Muscle of leg (tissue), 11 donors: ENCODE results near the gene ZNF451. TPM values are rescaled to one million over a fixed set of nuclear protein-coding genes. Genes with fewer than 3 reads are reported as not detected.

ENCODE experiments used
- DNase-seq: peaks from one replicate; pipeline ENCODE4 v3.0.0; 2013
- H3K27ac ChIP-seq: one replicate; pipeline ENCODE4 v1.5.1; 2013; ENCODE audit warnings: mild to moderate bottlenecking, low read length, control low read depth
- H3K27me3 ChIP-seq: one replicate; pipeline ENCODE4 v1.6.1; 2013; ENCODE audit warnings: low read length; ENCODE audit not compliant: control insufficient read depth, insufficient read depth
- H3K36me3 ChIP-seq: one replicate; pipeline ENCODE4 v1.6.1; 2013; ENCODE audit warnings: low read length; ENCODE audit not compliant: control insufficient read depth, insufficient read depth
- H3K4me1 ChIP-seq: one replicate; pipeline ENCODE4 v1.6.1; 2013; ENCODE audit warnings: low read length; ENCODE audit not compliant: control insufficient read depth, insufficient read depth
- H3K4me3 ChIP-seq: one replicate; pipeline ENCODE4 v1.5.1; 2013; ENCODE audit warnings: low read length, control low read depth
- H3K9me3 ChIP-seq: replicated peaks from 2 replicates; pipeline ENCODE4 v1.6.1; 2013; ENCODE audit warnings: low read depth, low read length; ENCODE audit not compliant: control insufficient read depth
- WGBS: methylation state at CpG from one replicate; pipeline ENCODE4 v1.1.5; 2013; ENCODE audit warnings: missing lambda C conversion rate; ENCODE audit not compliant: insufficient coverage; 5-methylcytosine and 5-hydroxymethylcytosine counted together
- polyA plus RNA-seq, 8 donors: library from polyadenylated mRNA; unstranded; fragments of 120-200 nt; gene quantifications; one replicate each; pipeline versions ENCODE4 v1.2.1 to v1.2.3, GENCODE V29; 2013; ENCODE audit warnings: inconsistent platforms in 1 of 8, low replicate concordance in 1 of 8; ENCODE audit not compliant: insufficient read length in 8 of 8, insufficient read depth in 1 of 8
- total RNA-seq: library from RNA; stranded (reverse); fragments of 120-200 nt; gene quantifications from one replicate; pipeline ENCODE4 v1.2.4, GENCODE V29; 2013

The ZNF451 gene
- total and polyA plus RNA-seq, 9 donors = 16.9 to 37.9 (median 18.5) TPM

DNA sequence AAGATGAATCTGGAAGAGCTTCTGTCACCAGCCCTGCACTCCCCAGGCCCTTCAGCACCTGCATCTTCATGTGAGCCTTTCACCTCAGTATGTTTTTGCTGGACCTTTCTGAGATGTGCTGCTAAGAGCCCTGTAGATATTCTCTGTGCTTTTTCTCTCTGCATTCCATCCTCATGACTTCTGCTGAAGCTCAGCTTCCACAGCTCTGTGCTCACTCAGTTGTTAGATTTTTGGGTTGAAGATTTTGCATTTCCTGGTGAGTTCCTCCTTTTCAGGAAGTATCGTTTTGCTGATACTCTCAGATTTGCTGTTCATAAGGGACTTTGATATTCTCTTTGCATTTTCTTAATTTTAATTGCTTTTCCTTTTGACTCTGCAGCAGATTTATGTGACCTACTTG, 25.2 kb upstream of the ZNF451 start:
- DNase-seq = peak; percentile 17
- Histone ChIP-seq H3K36me3 (peaks cover 18% of the 10 kb centered on the region), H3K4me1 (no peaks in the 10 kb centered on the region), H3K9me3 (no peaks in the 10 kb centered on the region), H3K27me3 (no peaks in the 10 kb centered on the region), H3K27ac (no peak overlapping the region), H3K4me3 (no peak overlapping the region)
- no CpG with 5 or more reads among the region's 1 CpG for WGBS

- Histone ChIP-seq H3K9me3 (no peaks in the 10 kb centered on the region), H3K27ac (no peak overlapping the region), H3K36me3 (peaks cover 6% of the 10 kb centered on the region), H3K4me3 (no peak overlapping the region), H3K4me1 (no peaks in the 10 kb centered on the region), H3K27me3 (no peaks in the 10 kb centered on the region)
- no CpG with 5 or more reads among the region's 1 CpG for WGBS
- no peak for DNase-seq
These were observed 21.9 kb upstream of the ZNF451 start for GRCh38 chr6:57068061-57068460.

DNA sequence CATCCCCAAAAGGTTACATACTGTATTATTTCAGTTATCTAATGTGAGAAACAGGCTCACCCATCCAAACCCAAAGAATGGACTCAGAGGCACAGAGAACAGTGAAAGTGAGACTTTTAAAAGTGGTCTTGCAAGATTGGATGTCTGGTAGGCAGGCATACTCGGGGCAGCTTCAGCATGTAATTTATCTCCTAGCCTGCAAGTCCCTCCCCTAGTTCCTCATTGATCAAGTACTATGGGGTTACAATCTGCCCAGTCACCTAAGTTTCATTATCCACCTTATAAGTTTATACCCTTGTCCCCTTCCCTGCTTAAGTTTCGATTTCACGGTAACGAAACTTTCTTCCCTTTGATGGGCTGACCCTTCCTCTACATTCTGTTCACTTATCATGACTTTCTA, 20.8 kb upstream of the ZNF451 start:
- no peaks in the 10 kb centered on the region for H3K4me1 ChIP-seq
- H3K27me3 ChIP-seq = no peaks in the 10 kb centered on the region
- WGBS = 89% methylated on average over 3 of the region's 4 CpGs
- H3K27ac ChIP-seq = no peak overlapping the region
- H3K9me3 ChIP-seq = no peaks in the 10 kb centered on the region
- DNase-seq = no peak
- no peak overlapping the region for H3K4me3 ChIP-seq
- peaks cover 4% of the 10 kb centered on the region for H3K36me3 ChIP-seq

DNA sequence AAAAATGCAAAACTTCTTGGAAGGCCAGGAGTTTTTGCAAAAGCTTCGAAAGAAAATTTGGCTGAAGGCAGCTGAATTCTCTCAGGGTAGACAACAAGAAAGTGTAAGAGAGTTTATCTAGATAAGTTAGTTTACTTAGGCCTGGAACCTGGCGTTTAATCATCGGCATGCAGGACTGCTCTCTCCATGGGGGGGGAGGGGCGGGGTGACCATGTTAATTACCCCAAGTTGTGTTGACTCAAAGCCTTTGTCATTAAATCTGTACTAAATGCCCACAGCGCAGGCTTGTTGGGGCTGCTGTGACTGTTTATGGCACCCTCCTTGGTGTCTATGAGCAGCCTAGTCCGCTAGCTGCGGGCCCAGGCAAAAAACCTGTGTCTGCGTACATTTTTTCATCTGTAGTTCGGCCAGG, 20.1 kb upstream of the ZNF451 start:
- no peaks in the 10 kb centered on the region for H3K27me3 ChIP-seq
- no peaks in the 10 kb centered on the region for H3K9me3 ChIP-seq
- no peak for DNase-seq
- no peak overlapping the region for H3K27ac ChIP-seq
- H3K4me1 ChIP-seq = no peaks in the 10 kb centered on the region
- WGBS = 89% methylated on average over 6 of the region's 9 CpGs
- peaks cover 2% of the 10 kb centered on the region for H3K36me3 ChIP-seq
- H3K4me3 ChIP-seq = no peak overlapping the region

DNA sequence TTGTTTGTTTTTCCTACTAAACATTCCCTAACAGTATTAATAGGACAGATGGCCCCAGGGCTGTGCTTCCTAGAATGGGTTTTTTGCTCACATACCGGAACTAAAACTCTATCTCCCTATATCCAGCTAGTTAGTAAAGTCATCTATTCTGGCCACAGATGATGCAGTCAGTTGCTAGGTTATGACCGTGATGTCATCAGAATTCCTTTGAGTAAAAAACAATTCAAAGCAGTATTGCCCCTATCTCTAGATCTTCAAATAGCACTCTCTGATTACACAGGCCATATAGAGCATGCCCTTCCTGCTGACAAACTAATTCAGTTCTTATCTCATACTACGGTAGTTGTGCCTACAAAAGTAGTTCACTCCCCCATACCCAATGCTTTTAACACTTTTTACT, 17.9 kb upstream of the ZNF451 start:
- Histone ChIP-seq H3K9me3 (no peaks in the 10 kb centered on the region), H3K4me1 (no peaks in the 10 kb centered on the region), H3K27me3 (no peaks in the 10 kb centered on the region), H3K27ac (no peak overlapping the region), H3K36me3 (no peaks in the 10 kb centered on the region), H3K4me3 (no peak overlapping the region)
- no peak for DNase-seq
- WGBS = 59% methylated on average over 3 of the region's 3 CpGs

DNA sequence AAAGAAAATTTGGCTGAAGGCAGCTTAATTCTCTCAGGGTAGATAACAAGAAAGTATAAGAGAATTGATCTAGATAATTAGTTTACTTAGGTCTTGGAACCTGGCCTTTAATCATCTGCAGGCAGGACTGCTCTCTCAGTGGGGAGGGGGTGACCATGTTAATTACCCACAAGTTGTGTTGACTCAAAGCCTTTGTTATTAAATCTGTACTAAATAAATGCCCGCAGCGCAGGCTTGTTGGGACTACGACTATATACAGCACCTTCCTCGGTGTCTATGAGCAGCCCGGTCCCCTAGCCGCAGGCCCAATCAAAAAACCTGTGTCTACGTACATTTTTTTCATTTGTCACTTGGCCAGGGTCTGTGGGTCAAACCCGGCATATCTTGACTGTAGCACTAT, 15.6 kb upstream of the ZNF451 start:
- no peaks in the 10 kb centered on the region for H3K4me1 ChIP-seq
- H3K27me3 ChIP-seq = no peaks in the 10 kb centered on the region
- DNase-seq = no peak
- H3K27ac ChIP-seq = no peak overlapping the region
- no peak overlapping the region for H3K4me3 ChIP-seq
- H3K36me3 ChIP-seq = no peaks in the 10 kb centered on the region
- H3K9me3 ChIP-seq = no peaks in the 10 kb centered on the region
- 88% methylated on average over 7 of the region's 8 CpGs for WGBS

DNA sequence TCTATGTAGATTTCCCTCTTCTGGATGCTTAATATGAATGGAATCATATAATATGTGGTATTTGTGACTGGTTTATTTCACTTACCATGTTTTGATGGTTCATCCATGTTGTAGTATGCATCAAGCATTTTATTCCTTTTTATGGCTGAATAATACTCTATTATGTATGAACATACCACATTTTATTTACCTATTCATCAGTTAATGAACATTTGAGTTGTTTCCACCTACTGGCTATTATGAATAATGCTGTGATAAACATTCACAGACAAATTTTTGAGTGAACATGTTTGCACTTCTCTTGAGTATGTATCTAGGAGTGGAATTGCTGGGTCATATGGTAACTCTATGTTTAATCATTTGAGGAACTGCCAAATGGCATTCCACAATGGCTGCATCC, 14.9 kb upstream of the ZNF451 start:
- DNase-seq = no peak
- Histone ChIP-seq H3K27me3 (no peaks in the 10 kb centered on the region), H3K27ac (no peak overlapping the region), H3K4me3 (no peak overlapping the region), H3K9me3 (no peaks in the 10 kb centered on the region), H3K4me1 (no peaks in the 10 kb centered on the region), H3K36me3 (no peaks in the 10 kb centered on the region)

- WGBS = no CpG with 5 or more reads among the region's 1 CpG
- no peak overlapping the region for H3K4me3 ChIP-seq
- no peaks in the 10 kb centered on the region for H3K27me3 ChIP-seq
- H3K4me1 ChIP-seq = no peaks in the 10 kb centered on the region
- no peak for DNase-seq
- H3K27ac ChIP-seq = no peak overlapping the region
- H3K9me3 ChIP-seq = no peaks in the 10 kb centered on the region
- H3K36me3 ChIP-seq = no peaks in the 10 kb centered on the region
These were observed 11.3 kb upstream of the ZNF451 start for GRCh38 chr6:57078531-57079207.

DNA sequence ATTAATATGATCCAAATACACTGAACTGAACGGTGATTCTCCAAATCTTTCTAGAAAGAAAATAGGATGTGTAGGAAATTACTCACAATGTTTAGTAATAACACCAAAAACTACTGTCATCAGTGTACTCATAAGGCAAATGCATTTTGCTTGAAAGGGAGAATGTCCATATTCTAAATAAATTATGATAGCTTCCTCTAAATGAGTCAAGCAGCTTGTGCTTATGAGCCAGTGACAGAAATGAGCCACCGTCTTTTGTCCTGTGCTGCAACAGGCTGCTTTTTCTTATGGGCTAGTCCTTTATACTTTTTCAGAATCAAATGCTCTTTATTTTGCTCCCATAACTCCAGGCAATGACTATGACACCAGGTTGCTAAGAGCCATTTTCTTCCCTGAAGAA, 4.5 kb upstream of the ZNF451 start:
- no peaks in the 10 kb centered on the region for H3K9me3 ChIP-seq
- WGBS = 67% methylated on average over 1 of the region's 2 CpGs
- H3K4me1 ChIP-seq = peaks cover 4% of the 10 kb centered on the region
- H3K4me3 ChIP-seq = no peak overlapping the region
- no peak overlapping the region for H3K27ac ChIP-seq
- H3K36me3 ChIP-seq = no peaks in the 10 kb centered on the region
- DNase-seq = no peak
- no peaks in the 10 kb centered on the region for H3K27me3 ChIP-seq

DNA sequence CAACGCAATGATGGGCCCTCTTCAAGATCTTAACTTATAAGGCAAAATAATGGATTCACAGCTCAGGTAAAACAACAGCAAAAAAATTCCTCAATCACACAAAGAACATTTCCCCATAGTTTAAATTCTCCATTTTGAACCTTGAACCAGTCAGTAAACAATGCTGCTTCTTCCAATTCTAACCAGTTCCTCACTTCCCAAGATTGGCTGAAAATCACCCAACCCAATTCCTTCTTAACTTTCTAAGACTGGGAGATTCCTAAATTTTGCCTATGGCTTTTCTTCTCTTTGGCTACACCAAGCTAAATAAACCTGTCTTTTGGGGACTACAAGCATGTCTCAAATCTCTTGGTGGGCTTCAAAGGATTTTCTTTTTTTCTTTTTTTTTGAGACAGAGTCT, 3.1 kb upstream of the ZNF451 start:
- no CpG with 5 or more reads among the region's 1 CpG for WGBS
- Histone ChIP-seq H3K9me3 (no peaks in the 10 kb centered on the region), H3K4me3 (no peak overlapping the region), H3K4me1 (peaks cover 7% of the 10 kb centered on the region), H3K36me3 (no peaks in the 10 kb centered on the region), H3K27me3 (no peaks in the 10 kb centered on the region), H3K27ac (no peak overlapping the region)
- DNase-seq = no peak

GRCh38 chr6:57087916-57088315, 2.1 kb upstream of the ZNF451 start:
- Histone ChIP-seq H3K4me1 (peaks cover 7% of the 10 kb centered on the region), H3K27me3 (no peaks in the 10 kb centered on the region), H3K9me3 (no peaks in the 10 kb centered on the region), H3K27ac (no peak overlapping the region), H3K4me3 (no peak overlapping the region), H3K36me3 (no peaks in the 10 kb centered on the region)
- WGBS = no CpG with 5 or more reads among the region's 4 CpGs
- no peak for DNase-seq
